ENCODE results near the gene EMC8.
A peak's percentile ranks its signal among the peaks of the same experiment; 100 is the strongest.

Gene EMC8

GRCh38 chr16:85736921-85737320, 62.4 kb downstream of the EMC8 start:
- H3K27ac ChIP-seq (ENCODE audit: low read depth, low read length) = no peak overlapping the region
- no peak overlapping the region for H2BK5ac ChIP-seq (ENCODE audit: low read depth, low read length, poor library complexity)
- no CpG with 5 or more reads among the region's 9 CpGs for WGBS (ENCODE audit: extremely low coverage, insufficient coverage, insufficient read length)
- no peak overlapping the region for H3K14ac ChIP-seq (ENCODE audit: low read length)
- H3K23ac ChIP-seq (ENCODE audit: low read length) = no peak overlapping the region
- no peaks in the 10 kb centered on the region for H3K36me3 ChIP-seq (ENCODE audit: control insufficient read depth in 1 of 2, insufficient read depth in 2 of 2, low read length in 2 of 2)
- H3K79me1 ChIP-seq (ENCODE audit: low read length) = peaks cover 2% of the 10 kb centered on the region
- no peak for DNase-seq
- H3K9ac ChIP-seq (ENCODE audit: low read length) = no peak overlapping the region
- no peak overlapping the region for H2AFZ ChIP-seq (ENCODE audit: insufficient read depth, low read length, poor library complexity)
- no peak overlapping the region for H2AK5ac ChIP-seq (ENCODE audit: low read length)
- no peak overlapping the region for H2BK12ac ChIP-seq (ENCODE audit: low read length)
- no peak overlapping the region for H2BK120ac ChIP-seq (ENCODE audit: insufficient read depth, low read length, poor library complexity)
- H3K4me1 ChIP-seq (ENCODE audit: control insufficient read depth in 1 of 2, insufficient read depth in 2 of 2, low read length in 2 of 2) = peaks cover 0 to 2% of the 10 kb centered on the region in 2 experiments
- peaks cover 3% of the 10 kb centered on the region for H3K9me3 ChIP-seq (ENCODE audit: insufficient read depth, low read depth, low read length)
- no peak overlapping the region for H4K12ac ChIP-seq (ENCODE audit: low read depth, low read length)
- no peak overlapping the region for H3K4ac ChIP-seq (ENCODE audit: low read depth, low read length)
- H3K18ac ChIP-seq (ENCODE audit: low read length) = no peak overlapping the region
- H3K4me2 ChIP-seq (ENCODE audit: low read length) = no peak overlapping the region
- H3K4me3 ChIP-seq (ENCODE audit: low read depth, low read length) = no peak overlapping the region
- H4K8ac ChIP-seq (ENCODE audit: low read depth, low read length) = no peak overlapping the region
- H3K27me3 ChIP-seq (ENCODE audit: insufficient read depth, low read length) = no peaks in the 10 kb centered on the region
- H4K91ac ChIP-seq (ENCODE audit: low read depth, low read length) = no peak overlapping the region
- H3K79me2 ChIP-seq (ENCODE audit: control insufficient read depth, insufficient read depth, low read length, poor library complexity) = no peaks in the 10 kb centered on the region

- Histone ChIP-seq H2BK120ac (ENCODE audit: insufficient read depth, low read length, poor library complexity) (no peak overlapping the region), H4K12ac (ENCODE audit: low read depth, low read length) (no peak overlapping the region), H3K4me2 (ENCODE audit: low read length) (no peak overlapping the region), H3K9ac (ENCODE audit: low read length) (no peak overlapping the region), H3K79me2 (ENCODE audit: control insufficient read depth, insufficient read depth, low read length, poor library complexity) (no peaks in the 10 kb centered on the region), H2AFZ (ENCODE audit: insufficient read depth, low read length, poor library complexity) (no peak overlapping the region), H2BK12ac (ENCODE audit: low read length) (no peak overlapping the region), H3K23ac (ENCODE audit: low read length) (no peak overlapping the region), H4K8ac (ENCODE audit: low read depth, low read length) (no peak overlapping the region), H3K27ac (ENCODE audit: low read depth, low read length) (no peak overlapping the region), H2BK5ac (ENCODE audit: low read depth, low read length, poor library complexity) (no peak overlapping the region), H3K79me1 (ENCODE audit: low read length) (peaks cover 2% of the 10 kb centered on the region), H3K4ac (ENCODE audit: low read depth, low read length) (no peak overlapping the region), H3K36me3 (ENCODE audit: control insufficient read depth in 1 of 2, insufficient read depth in 2 of 2, low read length in 2 of 2) (no peaks in the 10 kb centered on the region), H2AK5ac (ENCODE audit: low read length) (no peak overlapping the region), H3K9me3 (ENCODE audit: insufficient read depth, low read depth, low read length) (peaks cover 3% of the 10 kb centered on the region), H3K14ac (ENCODE audit: low read length) (no peak overlapping the region), H3K4me1 (ENCODE audit: control insufficient read depth in 1 of 2, insufficient read depth in 2 of 2, low read length in 2 of 2) (peaks cover 0 to 2% of the 10 kb centered on the region in 2 experiments), H3K27me3 (ENCODE audit: insufficient read depth, low read length) (no peaks in the 10 kb centered on the region), H3K4me3 (ENCODE audit: low read depth, low read length) (no peak overlapping the region), H4K91ac (ENCODE audit: low read depth, low read length) (no peak overlapping the region), H3K18ac (ENCODE audit: low read length) (no peak overlapping the region)
- no CpG with 5 or more reads among the region's 6 CpGs for WGBS (ENCODE audit: extremely low coverage, insufficient coverage, insufficient read length)
- DNase-seq = no peak
Observed at GRCh38 chr16:85735946-85736345, 63.4 kb downstream of the EMC8 start.

GRCh38 chr16:85735225-85735635, 64.1 kb downstream of the EMC8 start:
- no peaks in the 10 kb centered on the region for H3K36me3 ChIP-seq (ENCODE audit: control insufficient read depth in 1 of 2, insufficient read depth in 2 of 2, low read length in 2 of 2)
- no peak overlapping the region for H3K4me2 ChIP-seq (ENCODE audit: low read length)
- H2AFZ ChIP-seq (ENCODE audit: insufficient read depth, low read length, poor library complexity) = no peak overlapping the region
- peaks cover 0 to 2% of the 10 kb centered on the region in 2 experiments for H3K4me1 ChIP-seq (ENCODE audit: control insufficient read depth in 1 of 2, insufficient read depth in 2 of 2, low read length in 2 of 2)
- no peak overlapping the region for H3K23ac ChIP-seq (ENCODE audit: low read length)
- H4K8ac ChIP-seq (ENCODE audit: low read depth, low read length) = no peak overlapping the region
- H3K4ac ChIP-seq (ENCODE audit: low read depth, low read length) = no peak overlapping the region
- H2BK12ac ChIP-seq (ENCODE audit: low read length) = no peak overlapping the region
- H3K79me1 ChIP-seq (ENCODE audit: low read length) = peaks cover 2% of the 10 kb centered on the region
- H2AK5ac ChIP-seq (ENCODE audit: low read length) = no peak overlapping the region
- H4K12ac ChIP-seq (ENCODE audit: low read depth, low read length) = no peak overlapping the region
- no peak overlapping the region for H3K14ac ChIP-seq (ENCODE audit: low read length)
- no peak overlapping the region for H2BK5ac ChIP-seq (ENCODE audit: low read depth, low read length, poor library complexity)
- H2BK120ac ChIP-seq (ENCODE audit: insufficient read depth, low read length, poor library complexity) = no peak overlapping the region
- WGBS (ENCODE audit: extremely low coverage, insufficient coverage, insufficient read length) = no CpG with 5 or more reads among the region's 14 CpGs
- no peak overlapping the region for H4K91ac ChIP-seq (ENCODE audit: low read depth, low read length)
- H3K79me2 ChIP-seq (ENCODE audit: control insufficient read depth, insufficient read depth, low read length, poor library complexity) = no peaks in the 10 kb centered on the region
- H3K27ac ChIP-seq (ENCODE audit: low read depth, low read length) = no peak overlapping the region
- H3K27me3 ChIP-seq (ENCODE audit: insufficient read depth, low read length) = no peaks in the 10 kb centered on the region
- peaks cover 3% of the 10 kb centered on the region for H3K9me3 ChIP-seq (ENCODE audit: insufficient read depth, low read depth, low read length)
- no peak overlapping the region for H3K9ac ChIP-seq (ENCODE audit: low read length)
- no peak overlapping the region for H3K18ac ChIP-seq (ENCODE audit: low read length)
- DNase-seq = no peak
- no peak overlapping the region for H3K4me3 ChIP-seq (ENCODE audit: low read depth, low read length)

GRCh38 chr16:85734311-85735017, 64.9 kb downstream of the EMC8 start:
- H3K79me2 ChIP-seq (ENCODE audit: control insufficient read depth, insufficient read depth, low read length, poor library complexity) = no peaks in the 10 kb centered on the region
- DNase-seq = no peak
- H3K14ac ChIP-seq (ENCODE audit: low read length) = no peak overlapping the region
- no peak overlapping the region for H2BK5ac ChIP-seq (ENCODE audit: low read depth, low read length, poor library complexity)
- H3K79me1 ChIP-seq (ENCODE audit: low read length) = peaks cover 2% of the 10 kb centered on the region
- no peak overlapping the region for H3K9ac ChIP-seq (ENCODE audit: low read length)
- H3K23ac ChIP-seq (ENCODE audit: low read length) = no peak overlapping the region
- peaks cover 0 to 2% of the 10 kb centered on the region in 2 experiments for H3K4me1 ChIP-seq (ENCODE audit: control insufficient read depth in 1 of 2, insufficient read depth in 2 of 2, low read length in 2 of 2)
- peaks cover 3% of the 10 kb centered on the region for H3K9me3 ChIP-seq (ENCODE audit: insufficient read depth, low read depth, low read length)
- H3K27me3 ChIP-seq (ENCODE audit: insufficient read depth, low read length) = no peaks in the 10 kb centered on the region
- H2AFZ ChIP-seq (ENCODE audit: insufficient read depth, low read length, poor library complexity) = no peak overlapping the region
- no peak overlapping the region for H2BK12ac ChIP-seq (ENCODE audit: low read length)
- H4K12ac ChIP-seq (ENCODE audit: low read depth, low read length) = no peak overlapping the region
- no peak overlapping the region for H4K91ac ChIP-seq (ENCODE audit: low read depth, low read length)
- H3K27ac ChIP-seq (ENCODE audit: low read depth, low read length) = no peak overlapping the region
- no peak overlapping the region for H3K4me2 ChIP-seq (ENCODE audit: low read length)
- peak overlapping the region; percentile 42 for H3K4me3 ChIP-seq (ENCODE audit: low read depth, low read length)
- H3K36me3 ChIP-seq (ENCODE audit: control insufficient read depth in 1 of 2, insufficient read depth in 2 of 2, low read length in 2 of 2) = no peaks in the 10 kb centered on the region
- H2BK120ac ChIP-seq (ENCODE audit: insufficient read depth, low read length, poor library complexity) = no peak overlapping the region
- H3K4ac ChIP-seq (ENCODE audit: low read depth, low read length) = no peak overlapping the region
- no peak overlapping the region for H2AK5ac ChIP-seq (ENCODE audit: low read length)
- no peak overlapping the region for H4K8ac ChIP-seq (ENCODE audit: low read depth, low read length)
- no CpG with 5 or more reads among the region's 10 CpGs for WGBS (ENCODE audit: extremely low coverage, insufficient coverage, insufficient read length)
- no peak overlapping the region for H3K18ac ChIP-seq (ENCODE audit: low read length)

All from trophoblast cell (in vitro differentiated cells and primary cell).